ENCODE measurements around the gene SLC9A7.

DNA sequence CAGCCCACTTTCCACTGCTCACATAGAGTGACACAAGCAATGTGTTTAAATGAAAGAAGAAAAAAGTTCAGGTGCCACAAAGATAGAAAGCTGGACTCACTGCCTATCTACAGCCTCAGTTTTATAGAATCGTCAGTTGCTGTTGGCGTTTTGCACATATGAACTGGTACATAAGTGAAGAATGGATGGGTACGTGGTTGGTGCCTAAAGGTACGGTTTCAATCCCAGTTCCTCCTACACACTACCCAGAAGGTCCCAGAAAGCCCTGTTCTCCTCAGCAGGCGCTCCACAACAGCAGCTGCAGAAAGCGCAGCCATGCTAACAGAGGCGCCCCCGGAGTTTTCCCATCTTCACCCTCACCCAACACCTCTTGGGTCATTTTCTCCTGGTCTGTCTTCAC is 161.7 kb downstream of the SLC9A7 start:
- TF ChIP-seq POLR2AphosphoS5 (IDR thresholded peaks at IDR 0.05; ENCODE audit: low read depth, low read length), result no peak
- TF ChIP-seq POLR2A (IDR thresholded peaks at IDR 0.05; ENCODE audit: low read depth, low read length), result no peak
- no peak for TF ChIP-seq TAF1 (IDR thresholded peaks at IDR 0.05; ENCODE audit: borderline replicate concordance, low read depth, low read length)
